Aorta (tissue), 5 donors: Measurements from ENCODE around the gene CLEC4F. TPM values are rescaled to one million over a fixed set of nuclear protein-coding genes. Genes with fewer than 3 reads are reported as not detected.

ENCODE experiments used
- ATAC-seq: fragments of 200-7000 bp; cut with Tn5 transposase; one replicate; pipeline ENCODE4 v1.9.1; 2022; ENCODE audit warnings: moderate library complexity; ENCODE audit not compliant: low FRiP score
- DNase-seq, 2 donors: peaks; one replicate each; pipeline ENCODE4 v3.0.0-alpha.2; 2020
- H3K27ac ChIP-seq, 2 donors: one replicate each; pipeline ENCODE4 v1.5.1; 2013; ENCODE audit warnings: low read length in 2 of 2, mild to moderate bottlenecking in 2 of 2, moderate library complexity in 2 of 2, control low read depth in 1 of 2, inconsistent platforms in 1 of 2, low read depth in 1 of 2
- H3K27me3 ChIP-seq, 2 donors: one replicate each; pipeline ENCODE4 v1.6.1; 2013; ENCODE audit warnings: control low read depth in 1 of 2, low read length in 1 of 2, mild to moderate bottlenecking in 1 of 2, moderate library complexity in 1 of 2; ENCODE audit not compliant: insufficient read depth in 2 of 2, control insufficient read depth in 1 of 2
- H3K36me3 ChIP-seq, 2 donors: one replicate each; pipeline ENCODE4 v1.6.1; 2013; ENCODE audit warnings: control low read depth in 1 of 2, low read length in 1 of 2, mild to moderate bottlenecking in 1 of 2; ENCODE audit not compliant: insufficient read depth in 2 of 2, control insufficient read depth in 1 of 2
- H3K4me1 ChIP-seq, 2 donors: one replicate each; pipeline ENCODE4 v1.6.1; 2013; ENCODE audit warnings: low read length in 2 of 2, control low read depth in 1 of 2, mild to moderate bottlenecking in 1 of 2, moderate library complexity in 1 of 2; ENCODE audit not compliant: insufficient read depth in 2 of 2, control insufficient read depth in 1 of 2
- H3K4me3 ChIP-seq, 2 donors: one replicate each; pipeline ENCODE4 v1.5.1; 2013; ENCODE audit warnings: low read length in 2 of 2, control low read depth in 1 of 2, mild to moderate bottlenecking in 1 of 2
- H3K9me3 ChIP-seq: one replicate; pipeline ENCODE4 v1.6.1; 2013; ENCODE audit warnings: mild to moderate bottlenecking, low read length; ENCODE audit not compliant: control insufficient read depth
- WGBS, 2 donors: extraction: QIAGEN DNeasy Blood & Tissue Kit; methylation state at CpG; one replicate each; pipeline ENCODE4 v1.1.7; 2013; 5-methylcytosine and 5-hydroxymethylcytosine counted together
- intact Hi-C, 2 donors: fragments of 100-400 bp; cut with DNase I; formaldehyde crosslinking; loops; one replicate each; pipeline versions ENCODE4 v1.14.2 to v1.15.0; 2022
- long read RNA-seq, 2 donors: library from polyadenylated mRNA; unstranded; transcript quantifications; one replicate each; pipeline ENCODE4 v2.0.0, GENCODE V29; 2020 to 2021
- polyA plus RNA-seq, 2 donors: library from polyadenylated mRNA; stranded (reverse); fragments of 200-250 nt; gene quantifications; one replicate each; pipeline ENCODE4 v1.2.3, GENCODE V29; 2013
- total RNA-seq, 2 donors: library from RNA; stranded (reverse); fragmentation: NEBNext Ultra II Directional; extraction: Animal tissue kit (Norgen Biotek cat#: 25700); gene quantifications; one replicate each; pipeline ENCODE4 v1.2.1, GENCODE V29; 2021
- donor health status: healthy with polysubstance abuse.
- donor health status: Bipolar disorder and iron deficiency.
- donor health status: DM: no; HTN: no; CAD: no.
- donor health status: DM: no; HTN: no; CAD: no.
- donor health status: DM: yes; HTN: yes; CAD: no.

CLEC4F gene, protein sequence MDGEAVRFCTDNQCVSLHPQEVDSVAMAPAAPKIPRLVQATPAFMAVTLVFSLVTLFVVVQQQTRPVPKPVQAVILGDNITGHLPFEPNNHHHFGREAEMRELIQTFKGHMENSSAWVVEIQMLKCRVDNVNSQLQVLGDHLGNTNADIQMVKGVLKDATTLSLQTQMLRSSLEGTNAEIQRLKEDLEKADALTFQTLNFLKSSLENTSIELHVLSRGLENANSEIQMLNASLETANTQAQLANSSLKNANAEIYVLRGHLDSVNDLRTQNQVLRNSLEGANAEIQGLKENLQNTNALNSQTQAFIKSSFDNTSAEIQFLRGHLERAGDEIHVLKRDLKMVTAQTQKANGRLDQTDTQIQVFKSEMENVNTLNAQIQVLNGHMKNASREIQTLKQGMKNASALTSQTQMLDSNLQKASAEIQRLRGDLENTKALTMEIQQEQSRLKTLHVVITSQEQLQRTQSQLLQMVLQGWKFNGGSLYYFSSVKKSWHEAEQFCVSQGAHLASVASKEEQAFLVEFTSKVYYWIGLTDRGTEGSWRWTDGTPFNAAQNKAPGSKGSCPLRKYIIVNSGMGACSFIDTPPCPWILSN
- total RNA-seq, result under 1 TPM in 1 of 2 donors, not detected in 1; 0.72 TPM
- not detected for polyA plus RNA-seq
- long read RNA-seq, donor 1, result 0 reads
- long read RNA-seq, donor 2, result 0 reads

DNA sequence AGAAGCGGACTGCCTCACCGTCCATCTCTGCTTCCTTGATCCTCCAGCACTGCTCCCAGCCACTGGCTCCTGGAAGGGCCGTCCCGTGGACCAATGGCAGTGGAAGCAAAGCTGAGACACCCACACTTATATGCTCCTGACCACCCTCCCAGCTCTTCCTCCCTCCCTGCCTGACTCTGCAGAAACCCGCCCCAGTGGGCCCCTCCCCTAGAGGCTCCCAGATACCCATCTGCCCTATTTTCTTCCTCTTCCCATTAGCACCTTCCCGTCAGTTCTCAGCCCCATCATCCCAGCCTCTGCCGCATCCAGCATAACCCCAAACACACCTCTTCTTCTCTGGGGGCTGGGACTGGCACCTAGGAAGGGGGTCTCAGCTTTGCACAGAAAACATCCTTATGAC is at the start of gene CLEC4F:
Gene CLEC4F, minus strand, starts transcription at position 101 of the 400 bp plus-strand sequence. Its CDS starts 76 bp downstream, at position 25.
- Histone ChIP-seq H3K27ac (no peak within 1 kb of the TSS), H3K4me1 (no peaks in the 10 kb centered on the region), H3K4me3 (no peak within 1 kb of the TSS), H3K27me3 (no peaks in the 10 kb centered on the region), H3K9me3 (no peaks in the 10 kb centered on the region), H3K36me3 (no peaks in the 10 kb centered on the region)
- 62 to 70% methylated on average over 7 of the region's 7 CpGs for WGBS, 2 donors
- ATAC-seq (no peak), DNase-seq (no peak)
- intact Hi-C loops, result no loop called here

DNA sequence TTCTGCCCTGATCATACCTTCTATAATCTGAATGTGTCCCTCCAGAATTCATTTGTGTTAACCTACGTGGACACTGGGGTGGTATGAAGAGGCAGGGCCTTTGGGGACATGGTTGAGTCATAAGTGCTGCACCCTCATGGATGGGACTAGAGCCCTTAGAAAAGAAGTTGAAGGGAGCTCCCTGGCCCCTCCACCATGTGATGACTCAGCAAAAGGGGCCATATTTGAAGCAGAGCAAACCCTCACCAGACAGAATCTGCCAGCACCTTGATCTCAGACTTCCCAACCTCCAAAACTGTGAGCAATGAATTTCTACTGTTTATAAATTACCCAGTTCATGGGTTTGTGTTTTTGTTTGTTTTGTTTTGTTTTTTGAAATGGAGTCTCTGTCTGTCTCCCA is 48.6 kb upstream of the CLEC4F start:
- no peak overlapping the region for H3K27ac ChIP-seq
- no peaks in the 10 kb centered on the region for H3K36me3 ChIP-seq
- DNase-seq (no peak), ATAC-seq (no peak)
- H3K27me3 ChIP-seq, result no peaks in the 10 kb centered on the region
- no peaks in the 10 kb centered on the region for H3K4me1 ChIP-seq
- no peak overlapping the region for H3K4me3 ChIP-seq
- WGBS, 2 donors, result 69 to 85% methylated on average over 1 of the region's 1 CpG
- intact Hi-C loops, result no loop called here
- H3K9me3 ChIP-seq, result no peaks in the 10 kb centered on the region

DNA sequence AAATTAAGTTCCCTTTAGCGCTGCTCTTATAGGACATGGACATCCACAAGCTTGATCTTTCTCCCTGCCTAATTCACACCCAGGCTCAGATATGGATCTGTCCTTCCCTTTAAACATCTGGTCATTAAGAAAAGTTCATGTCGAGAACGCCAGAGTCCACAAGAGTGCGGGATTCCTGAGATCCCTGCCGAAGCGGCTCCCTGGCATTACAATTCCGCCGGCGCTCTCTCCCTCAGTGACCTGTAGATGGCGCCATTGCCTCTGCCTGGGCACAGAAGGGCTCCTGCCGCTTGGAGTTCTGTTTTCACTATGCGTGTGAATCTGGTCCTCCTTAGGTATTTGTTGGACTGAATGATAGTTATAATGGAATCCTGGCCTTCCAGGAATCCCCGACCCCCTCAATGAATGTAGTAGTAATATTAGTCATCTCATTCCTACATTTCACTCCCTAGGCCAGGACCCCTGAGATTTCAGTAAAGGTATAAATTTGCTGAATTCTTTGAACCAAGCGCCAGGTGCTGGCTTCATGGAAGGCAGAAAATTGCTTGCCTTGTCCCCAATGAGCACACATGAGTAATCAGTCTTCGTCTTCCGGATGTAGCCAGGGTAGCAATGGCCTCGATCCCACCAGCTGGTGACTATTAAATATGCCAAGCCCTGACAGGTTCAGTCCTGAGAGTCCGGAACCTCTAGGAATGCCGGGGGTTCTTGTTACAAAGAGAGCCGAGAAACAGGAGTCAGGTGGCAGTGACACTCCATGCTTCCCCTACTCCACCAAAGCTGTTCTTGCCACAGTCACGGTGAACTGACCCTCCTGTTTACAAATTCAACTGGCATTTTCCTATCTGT is 41.6 kb upstream of the CLEC4F start:
- 20 to 22% methylated on average over 21 of the region's 21 CpGs for WGBS, 2 donors
- ATAC-seq (peak; percentile 85), DNase-seq (peak; percentile 82 to 91)
- intact Hi-C loops, result loop anchor here in 1 of 2 donors (2.0 kb wide), 1 partner anchor 87 kb away; no protein-coding TSS in a partner anchor
- no peaks in the 10 kb centered on the region for H3K27me3 ChIP-seq
- H3K27ac ChIP-seq, result no peak overlapping the region
- H3K4me3 ChIP-seq, result no peak overlapping the region
- H3K4me1 ChIP-seq, result no peaks in the 10 kb centered on the region
- H3K36me3 ChIP-seq, result no peaks in the 10 kb centered on the region
- H3K9me3 ChIP-seq, result no peaks in the 10 kb centered on the region

DNA sequence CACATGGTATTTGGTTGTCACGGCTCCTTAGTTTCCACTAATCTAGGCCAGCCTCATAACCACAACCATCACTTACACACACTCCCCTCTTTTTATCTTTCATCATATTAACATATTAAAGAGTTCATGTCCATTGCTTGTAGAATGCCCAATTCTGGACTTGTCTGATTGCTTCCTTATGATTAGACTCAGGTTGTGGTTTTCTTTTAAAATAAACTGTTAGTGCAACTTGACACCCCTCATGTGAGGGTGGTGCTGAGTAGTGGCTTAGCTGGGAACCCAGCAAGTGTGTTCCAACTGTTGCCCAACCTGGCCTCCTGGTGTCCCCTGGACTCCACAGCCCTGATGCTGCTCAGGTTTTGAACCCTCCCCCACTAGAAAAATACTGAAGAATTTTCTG is 35.3 kb upstream of the CLEC4F start:
- no peak for ATAC-seq
- no peaks in the 10 kb centered on the region for H3K4me1 ChIP-seq
- no peaks in the 10 kb centered on the region for H3K27me3 ChIP-seq
- H3K9me3 ChIP-seq, result no peaks in the 10 kb centered on the region
- DNase-seq, result no peak
- no peaks in the 10 kb centered on the region for H3K36me3 ChIP-seq
- intact Hi-C loops, result no loop called here
- no peak overlapping the region for H3K4me3 ChIP-seq
- H3K27ac ChIP-seq, result no peak overlapping the region
- WGBS, 2 donors, result 68 to 85% methylated on average over 1 of the region's 1 CpG

DNA sequence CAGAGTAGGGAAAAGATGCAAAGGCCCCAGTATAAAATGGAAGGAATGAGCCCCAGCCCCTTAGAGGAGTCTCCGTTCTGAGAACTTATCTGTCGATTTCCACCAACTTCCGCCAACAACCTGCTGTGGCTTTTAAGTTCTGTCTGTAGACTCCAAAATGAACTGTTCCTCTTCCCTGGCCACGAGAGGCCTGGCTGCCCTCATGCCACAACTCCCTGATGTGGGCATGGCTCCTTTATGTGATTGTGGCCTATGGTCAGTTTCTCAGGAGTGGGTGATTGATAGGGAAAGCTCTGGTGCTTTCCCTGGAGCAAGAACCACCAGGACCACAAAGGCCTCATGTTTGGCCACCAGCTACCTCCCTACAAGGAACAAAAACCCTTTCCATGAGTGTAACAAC is 34.0 kb upstream of the CLEC4F start:
- WGBS, 2 donors, result 87 to 90% methylated on average over 4 of the region's 4 CpGs
- Histone ChIP-seq H3K4me3 (no peak overlapping the region), H3K9me3 (no peaks in the 10 kb centered on the region), H3K4me1 (no peaks in the 10 kb centered on the region), H3K27ac (no peak overlapping the region), H3K36me3 (no peaks in the 10 kb centered on the region), H3K27me3 (no peaks in the 10 kb centered on the region)
- intact Hi-C loops, result no loop called here
- DNase-seq (no peak), ATAC-seq (no peak)

- H3K27ac ChIP-seq, result no peak overlapping the region
- H3K9me3 ChIP-seq, result no peaks in the 10 kb centered on the region
- no peaks in the 10 kb centered on the region for H3K4me1 ChIP-seq
- 78 to 81% methylated on average over 1 of the region's 1 CpG for WGBS, 2 donors
- intact Hi-C loops, result no loop called here
- H3K36me3 ChIP-seq, result no peaks in the 10 kb centered on the region
- H3K27me3 ChIP-seq, result no peaks in the 10 kb centered on the region
- H3K4me3 ChIP-seq, result no peak overlapping the region
- no peak for DNase-seq
- no peak for ATAC-seq
Observed at GRCh38 chr2:70852824-70853223, 32.4 kb upstream of the CLEC4F start.

DNA sequence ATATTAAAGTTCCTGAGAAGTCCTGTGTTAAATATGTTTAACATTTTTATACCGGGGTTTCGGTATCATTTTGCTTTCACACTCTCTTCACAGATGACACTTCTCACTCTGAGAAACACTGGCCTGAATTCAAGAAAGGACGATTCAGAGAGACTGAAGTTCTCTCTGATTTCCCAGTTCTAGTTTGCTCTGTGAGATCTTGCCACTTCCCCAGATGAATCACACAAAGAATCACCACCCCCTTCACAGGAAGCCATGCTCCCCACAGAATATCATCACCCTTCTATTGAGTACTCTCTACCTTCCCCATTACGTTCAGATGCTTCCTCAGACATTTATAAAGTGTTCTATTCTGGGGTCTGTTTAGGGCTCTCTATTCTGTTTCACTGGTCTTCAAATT is 31.3 kb upstream of the CLEC4F start:
- DNase-seq (no peak), ATAC-seq (no peak)
- H3K36me3 ChIP-seq, result no peaks in the 10 kb centered on the region
- H3K27ac ChIP-seq, result no peak overlapping the region
- H3K9me3 ChIP-seq, result no peaks in the 10 kb centered on the region
- WGBS, 2 donors, result 66 to 69% methylated on average over 4 of the region's 4 CpGs
- no peaks in the 10 kb centered on the region for H3K4me1 ChIP-seq
- no peak overlapping the region for H3K4me3 ChIP-seq
- H3K27me3 ChIP-seq, result no peaks in the 10 kb centered on the region
- intact Hi-C loops, result no loop called here

GRCh38 chr2:70850925-70851324 is 30.5 kb upstream of the CLEC4F start:
- H3K4me3 ChIP-seq, result no peak overlapping the region
- ATAC-seq (no peak), DNase-seq (no peak)
- no peaks in the 10 kb centered on the region for H3K9me3 ChIP-seq
- no peak overlapping the region for H3K27ac ChIP-seq
- no peaks in the 10 kb centered on the region for H3K36me3 ChIP-seq
- no peaks in the 10 kb centered on the region for H3K4me1 ChIP-seq
- no peaks in the 10 kb centered on the region for H3K27me3 ChIP-seq
- intact Hi-C loops, result no loop called here
- WGBS, 2 donors, result 38% methylated on average over 2 of the region's 2 CpGs
